WTC11 (cell line): ENCODE data around the gene ZFPL1. TPM values are rescaled to one million over a fixed set of nuclear protein-coding genes. Genes with fewer than 3 reads are reported as not detected.

Experiments
- ATAC-seq: fragments of 200-7000 bp; cut with Tn5 transposase; 2 replicates; pipeline ENCODE4 v1.10.0; 2021; ENCODE audit warnings: mild to moderate bottlenecking, moderate library complexity
- CTCF ChIA-PET: fragments of 300-600 bp; sonication (Branson Sonifier 250); formaldehyde crosslinking; loops from one replicate; lab custom pipeline; 2021; ENCODE audit warnings: antibody characterized with exemption; lab: Charles Lee
- POLR2A ChIA-PET: fragments of 350-600 bp; sonication (Branson Sonifier 250); formaldehyde crosslinking; loops from one replicate; lab custom pipeline; 2021; ENCODE audit warnings: antibody characterized with exemption; lab: Charles Lee
- DNase-seq: peaks from one replicate; pipeline ENCODE4 v3.0.0; 2021; ENCODE audit warnings: low spot score
- H3K27ac Mint-ChIP-seq: 2 replicates; pipeline ENCODE4 v1.8.0; 2021; ENCODE audit warnings: mixed read lengths
- H3K27me3 Mint-ChIP-seq: 2 replicates; pipeline ENCODE4 v1.8.0; 2021; ENCODE audit warnings: low read depth, mild to moderate bottlenecking, moderate library complexity, mixed read lengths
- H3K36me3 Mint-ChIP-seq: 2 replicates; pipeline ENCODE4 v1.8.0; 2021; ENCODE audit warnings: mixed read lengths
- H3K4me1 Mint-ChIP-seq: 2 replicates; pipeline ENCODE4 v1.8.0; 2022; ENCODE audit warnings: mixed read lengths
- H3K4me3 Mint-ChIP-seq: 2 replicates; pipeline ENCODE4 v1.8.0; 2021; ENCODE audit warnings: mild to moderate bottlenecking, moderate library complexity, mixed read lengths
- H3K9me3 Mint-ChIP-seq: 2 replicates; pipeline ENCODE4 v1.8.0; 2021; ENCODE audit warnings: mixed read lengths
- AR ChIP-seq: fragments of 250-450 bp; sonication (Bioruptor Pico); IDR thresholded peaks from 2 replicates; pipeline ENCODE4 v1.9.0; 2021; ENCODE audit warnings: mild to moderate bottlenecking
- ARID4B ChIP-seq: sonication (generic); formaldehyde crosslinking; IDR thresholded peaks from 2 replicates; pipeline ENCODE4 v1.8.0; 2023; ENCODE audit warnings: missing genetic modification reagents, mild to moderate bottlenecking, borderline replicate concordance
- ATF3 ChIP-seq: sonication (generic); formaldehyde crosslinking; conservative IDR thresholded peaks from 2 replicates; pipeline ENCODE4 v1.8.1; 2022; ENCODE audit warnings: mild to moderate bottlenecking, missing genetic modification reagents
- CREB1 ChIP-seq: sonication (generic); formaldehyde crosslinking; IDR thresholded peaks from 2 replicates; pipeline ENCODE4 v1.8.0; 2023; ENCODE audit warnings: mild to moderate bottlenecking, missing genetic modification reagents
- CREM ChIP-seq: sonication (generic); formaldehyde crosslinking; IDR thresholded peaks from 2 replicates; pipeline ENCODE4 v1.8.1; 2022; ENCODE audit warnings: mild to moderate bottlenecking, missing genetic modification reagents, moderate library complexity
- E2F1 ChIP-seq: sonication (generic); formaldehyde crosslinking; IDR thresholded peaks from 2 replicates; pipeline ENCODE4 v1.8.0; 2022; ENCODE audit warnings: mild to moderate bottlenecking, missing genetic modification reagents
- E2F5 ChIP-seq: sonication (generic); formaldehyde crosslinking; IDR thresholded peaks from 2 replicates; pipeline ENCODE4 v1.8.1; 2022; ENCODE audit warnings: mild to moderate bottlenecking, moderate library complexity, missing genetic modification reagents
- FOXJ3 ChIP-seq: sonication (generic); formaldehyde crosslinking; IDR thresholded peaks from 2 replicates; pipeline ENCODE4 v1.9.0; 2021; ENCODE audit warnings: missing genetic modification reagents, mild to moderate bottlenecking, borderline replicate concordance
- HMGA2 ChIP-seq: fragments of 250-450 bp; sonication (Bioruptor Pico); IDR thresholded peaks from 2 replicates; pipeline ENCODE4 v1.4.0; 2021; ENCODE audit warnings: mild to moderate bottlenecking, moderate library complexity
- IRF1 ChIP-seq: sonication (generic); formaldehyde crosslinking; IDR thresholded peaks from 2 replicates; pipeline ENCODE4 v1.8.0; 2023; ENCODE audit warnings: missing genetic modification reagents
- MXD4 ChIP-seq: fragments of 250-450 bp; sonication (Bioruptor Pico); IDR thresholded peaks from 2 replicates; pipeline ENCODE4 v1.8.0; 2021; ENCODE audit warnings: mild to moderate bottlenecking, moderate library complexity, borderline replicate concordance
- MYBL2 ChIP-seq: sonication (generic); formaldehyde crosslinking; IDR thresholded peaks from 2 replicates; pipeline ENCODE4 v1.8.1; 2023; ENCODE audit warnings: mild to moderate bottlenecking, moderate library complexity, missing genetic modification reagents
- NR1H2 ChIP-seq: sonication (generic); formaldehyde crosslinking; IDR thresholded peaks from 2 replicates; pipeline ENCODE4 v1.9.0; 2021; ENCODE audit warnings: mild to moderate bottlenecking, moderate library complexity, missing genetic modification reagents
- NR2C2 ChIP-seq: sonication (generic); formaldehyde crosslinking; IDR thresholded peaks from 2 replicates; pipeline ENCODE4 v1.8.0; 2022; ENCODE audit warnings: mild to moderate bottlenecking, missing genetic modification reagents
- NR3C1 ChIP-seq: sonication (generic); formaldehyde crosslinking; conservative IDR thresholded peaks from 2 replicates; pipeline ENCODE4 v1.8.1; 2023; ENCODE audit warnings: low read depth, mild to moderate bottlenecking, missing genetic modification reagents
- RELA ChIP-seq: sonication (generic); formaldehyde crosslinking; IDR thresholded peaks from 2 replicates; pipeline ENCODE4 v1.8.1; 2022; ENCODE audit warnings: missing genetic modification reagents, mild to moderate bottlenecking, borderline replicate concordance
- SMAD3 ChIP-seq: sonication (generic); formaldehyde crosslinking; IDR thresholded peaks from 2 replicates; pipeline ENCODE4 v1.8.0; 2022; ENCODE audit warnings: missing genetic modification reagents, mild to moderate bottlenecking, borderline replicate concordance
- SOX15 ChIP-seq: fragments of 250-450 bp; sonication (Bioruptor Pico); IDR thresholded peaks from 2 replicates; pipeline ENCODE4 v1.9.0; 2021; ENCODE audit warnings: mild to moderate bottlenecking
- SP1 ChIP-seq: sonication (generic); formaldehyde crosslinking; conservative IDR thresholded peaks from 2 replicates; pipeline ENCODE4 v1.8.1; 2022; ENCODE audit warnings: missing genetic modification reagents
- TEAD1 ChIP-seq: sonication (generic); formaldehyde crosslinking; IDR thresholded peaks from 2 replicates; pipeline ENCODE4 v1.8.0; 2022; ENCODE audit warnings: mild to moderate bottlenecking, missing genetic modification reagents
- USF2 ChIP-seq: sonication (generic); formaldehyde crosslinking; IDR thresholded peaks from 2 replicates; pipeline ENCODE4 v1.8.1; 2023; ENCODE audit warnings: mild to moderate bottlenecking, missing genetic modification reagents, moderate library complexity
- ZMAT4 ChIP-seq: fragments of 250-450 bp; sonication (Bioruptor Pico); IDR thresholded peaks from 2 replicates; pipeline ENCODE4 v1.9.0; 2021; ENCODE audit warnings: mild to moderate bottlenecking
- ZNF219 ChIP-seq: sonication (generic); formaldehyde crosslinking; IDR thresholded peaks from 2 replicates; pipeline ENCODE4 v1.8.0; 2023; ENCODE audit warnings: missing genetic modification reagents, mild to moderate bottlenecking, borderline replicate concordance
- ZNF396 ChIP-seq: fragments of 250-450 bp; sonication (Bioruptor Pico); IDR thresholded peaks from 2 replicates; pipeline ENCODE4 v1.8.0; 2021; ENCODE audit warnings: mild to moderate bottlenecking, moderate library complexity, borderline replicate concordance
- ZNF416 ChIP-seq: fragments of 250-450 bp; sonication (Bioruptor Pico); IDR thresholded peaks from 2 replicates; pipeline ENCODE4 v1.9.0; 2021; ENCODE audit warnings: mild to moderate bottlenecking, inconsistent platforms
- total RNA-seq: library from RNA; stranded (reverse); gene quantifications from 3 replicates; pipeline ENCODE4 v1.2.3, GENCODE V29; 2021

The ZFPL1 gene
- total RNA-seq, 1 experiment from 2014 or later = 33.8 TPM

- TF ChIP-seq ARID4B (CRISPR knock-in tag) (peak; percentile 91), USF2 (CRISPR knock-in tag) (no peak), ZNF396 (CRISPR knock-in tag) (no peak), TEAD1 (CRISPR knock-in tag) (peak; percentile 64; the same call in 1 of the 2 replicates), FOXJ3 (no peak), SP1 (CRISPR knock-in tag) (peak; percentile 78), AR (CRISPR knock-in tag) (peak; percentile 11; the same call in 1 of the 2 replicates), SMAD3 (CRISPR knock-in tag) (no peak), SOX15 (no peak), NR3C1 (CRISPR knock-in tag) (no peak), HMGA2 (CRISPR knock-in tag) (peak; percentile 47), MXD4 (CRISPR knock-in tag) (no peak)
- TF ChIP-seq, all 79 proteins: peak for 22
Observed at GRCh38 chr11:65095974-65096806, 12.2 kb downstream of the ZFPL1 start, which contains the start of gene VPS51 (continued).

GRCh38 chr11:65096926-65097325 lies 12.9 kb downstream of the ZFPL1 start:
- DNase-seq (no peak), ATAC-seq (no peak)
- CTCF ChIA-PET = interaction anchor here (0.6 to 9.9 kb wide), 6 partner anchors 15 to 372 kb away, joined by 3 to 104 read pairs (median 4); partner anchors contain the start of genes ARL2, TM7SF2 and ZNHIT2
- POLR2A ChIA-PET = interaction anchor here (0.6 to 1.6 kb wide), 6 partner anchors 14 to 913 kb away, joined by 3 to 9 read pairs (median 4); partner anchors contain the start of genes BATF2, FAU, MRPL49 and TM7SF2
- H3K27me3 Mint-ChIP-seq = no peaks in the 10 kb centered on the region
- peaks cover 6% of the 10 kb centered on the region for H3K4me1 Mint-ChIP-seq
- no peaks in the 10 kb centered on the region for H3K9me3 Mint-ChIP-seq
- peak overlapping the region; percentile 90 for H3K4me3 Mint-ChIP-seq
- H3K36me3 Mint-ChIP-seq = peaks cover 8% of the 10 kb centered on the region
- no peak overlapping the region for H3K27ac Mint-ChIP-seq
- no peak for TF ChIP-seq SOX15
- no peak for TF ChIP-seq IRF1 (CRISPR knock-in tag)
- TF ChIP-seq ATF3 (CRISPR knock-in tag) = no peak
- no peak for TF ChIP-seq NR2C2
- TF ChIP-seq CREM (CRISPR knock-in tag) = no peak
- no peak for TF ChIP-seq ZMAT4 (CRISPR knock-in tag)
- TF ChIP-seq ZNF219 (CRISPR knock-in tag) = no peak
- no peak for TF ChIP-seq ZNF416 (CRISPR knock-in tag)
- no peak for TF ChIP-seq RELA
- no peak for TF ChIP-seq CREB1
- no peak for TF ChIP-seq E2F1
- TF ChIP-seq NR1H2 (CRISPR knock-in tag) = no peak
- TF ChIP-seq E2F5 (CRISPR knock-in tag) = no peak
- TF ChIP-seq MYBL2 (CRISPR knock-in tag) = no peak
